HG03095 (cell line): ENCODE data around the gene APH1B.
"Not testable (repeated sequence)": the region's sequence is repeated elsewhere in the genome, so short reads cannot be mapped to it uniquely, and the experiment has no call there.

ENCODE experiments used
- ATAC-seq: cut with Tn5 transposase; IDR thresholded peaks from one replicate; pipeline ENCODE4 v1.9.1; 2021; ENCODE audit warnings: moderate library complexity; ENCODE audit not compliant: unreplicated experiment

APH1B gene

DNA sequence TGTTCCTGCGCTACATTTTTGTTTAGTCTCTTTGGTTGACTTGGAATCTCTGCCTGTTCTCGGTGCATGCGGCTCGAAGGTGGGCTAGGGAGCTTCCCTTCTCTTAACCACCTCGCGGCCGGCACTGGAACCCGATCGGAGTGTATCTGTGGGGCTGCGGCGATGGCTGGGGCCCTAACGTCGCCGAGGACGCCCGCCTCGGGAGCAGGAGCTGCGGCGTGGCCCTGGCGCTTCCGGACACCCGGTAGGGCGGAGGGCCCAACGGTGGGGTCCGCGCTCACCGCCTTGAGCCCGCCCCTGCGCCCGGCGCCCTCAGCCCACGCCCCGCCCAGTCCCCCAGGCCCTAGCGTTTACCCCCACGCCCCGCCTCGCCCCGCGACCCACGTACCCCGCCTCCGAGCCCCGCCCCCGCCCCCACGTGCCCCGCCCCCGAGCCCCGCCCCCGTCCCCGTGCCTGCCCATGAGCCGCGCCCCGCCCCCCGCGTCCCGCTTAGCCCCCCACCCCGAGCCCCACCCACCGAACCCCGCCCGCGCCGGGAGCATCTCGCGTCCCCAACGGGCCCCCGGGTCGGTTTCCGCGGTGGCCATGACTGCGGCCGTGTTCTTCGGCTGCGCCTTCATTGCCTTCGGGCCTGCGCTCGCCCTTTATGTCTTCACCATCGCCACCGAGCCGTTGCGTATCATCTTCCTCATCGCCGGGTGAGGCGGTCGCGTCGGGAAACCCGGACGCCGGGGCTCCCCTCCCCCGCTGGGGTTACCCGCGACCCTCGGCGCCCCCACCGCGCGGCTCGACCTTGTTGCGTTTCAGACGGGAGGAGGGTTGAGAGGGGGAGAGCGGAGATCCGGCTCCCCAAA lies at the start of gene APH1B:
APH1B (plus strand) TSS at position 568 of the 855 bp plus-strand sequence; CDS start at position 587, 19 bp downstream.
- ATAC-seq: peak; percentile 69

GRCh38 chr15:63227689-63228088 lies 49.7 kb upstream of the APH1B start:
- no peak for ATAC-seq

- no peak for ATAC-seq
These were observed 46.2 kb upstream of the APH1B start for GRCh38 chr15:63231206-63231605.

DNA sequence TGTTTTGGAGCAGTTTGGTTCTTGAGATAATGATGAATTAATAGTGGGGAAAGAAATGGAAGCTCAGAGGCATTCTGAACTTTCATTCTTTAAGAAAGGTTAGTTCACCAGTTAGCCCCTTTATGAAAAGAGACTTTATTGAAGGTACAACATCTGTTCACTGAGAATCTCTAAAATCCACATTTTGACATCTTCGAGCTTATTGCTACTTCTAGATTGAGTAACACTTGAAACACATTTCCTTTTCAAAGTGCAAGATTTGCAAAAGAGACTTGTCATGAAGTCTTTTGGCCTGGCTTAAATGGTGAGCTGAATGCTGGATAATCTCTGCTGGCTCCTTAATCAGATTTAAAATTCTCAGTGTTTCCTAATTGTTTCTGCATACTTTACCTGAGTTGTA lies 45.7 kb upstream of the APH1B start:
- no peak for ATAC-seq

GRCh38 chr15:63232405-63232804 lies 45.0 kb upstream of the APH1B start:
- no peak for ATAC-seq

GRCh38 chr15:63232943-63233342 lies 44.5 kb upstream of the APH1B start:
- no peak for ATAC-seq

GRCh38 chr15:63233667-63234423 lies 43.6 kb upstream of the APH1B start:
- no peak for ATAC-seq

GRCh38 chr15:63234451-63234870 lies 42.9 kb upstream of the APH1B start:
- no peak for ATAC-seq

DNA sequence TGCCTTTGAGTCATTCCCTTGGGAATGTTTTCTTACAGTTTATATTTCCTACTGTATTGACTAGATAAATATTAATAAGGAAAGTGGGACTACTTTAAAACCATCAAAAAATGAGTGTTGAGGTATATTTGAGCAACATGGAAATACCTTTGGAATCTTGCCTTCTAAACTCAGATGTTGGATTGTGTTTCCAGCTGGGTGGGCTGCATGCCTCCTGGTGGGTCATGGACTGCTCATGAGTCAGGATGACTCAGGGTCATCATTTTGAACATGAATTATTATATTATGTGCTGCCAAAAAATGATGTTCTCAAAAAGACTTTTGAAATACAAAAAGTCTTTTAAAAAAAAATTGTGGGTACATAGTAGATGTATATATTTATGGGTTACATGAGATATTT lies 41.1 kb upstream of the APH1B start:
- no peak for ATAC-seq

- not testable (repeated sequence) for ATAC-seq
These were observed 40.3 kb upstream of the APH1B start for GRCh38 chr15:63237086-63237485.

DNA sequence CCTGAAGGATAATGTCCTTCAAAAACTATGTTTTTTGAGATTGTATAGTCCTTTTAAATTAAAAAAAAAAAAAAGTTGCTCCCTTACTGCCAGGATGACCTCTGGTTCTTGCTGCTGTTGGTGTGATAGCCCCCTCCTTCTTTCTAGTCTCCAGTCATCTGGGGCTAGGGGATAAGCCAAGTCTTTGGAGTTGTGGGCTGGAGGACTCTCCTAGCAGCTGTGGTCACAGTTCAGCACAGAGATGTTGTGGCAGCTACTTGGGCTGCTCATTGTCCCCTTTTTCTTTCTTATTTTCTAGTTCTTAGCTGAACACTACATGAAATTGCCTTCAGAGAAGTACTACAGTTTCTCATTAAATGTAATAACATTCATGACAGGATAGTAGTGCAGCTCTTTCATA lies 39.2 kb upstream of the APH1B start:
- no peak for ATAC-seq

DNA sequence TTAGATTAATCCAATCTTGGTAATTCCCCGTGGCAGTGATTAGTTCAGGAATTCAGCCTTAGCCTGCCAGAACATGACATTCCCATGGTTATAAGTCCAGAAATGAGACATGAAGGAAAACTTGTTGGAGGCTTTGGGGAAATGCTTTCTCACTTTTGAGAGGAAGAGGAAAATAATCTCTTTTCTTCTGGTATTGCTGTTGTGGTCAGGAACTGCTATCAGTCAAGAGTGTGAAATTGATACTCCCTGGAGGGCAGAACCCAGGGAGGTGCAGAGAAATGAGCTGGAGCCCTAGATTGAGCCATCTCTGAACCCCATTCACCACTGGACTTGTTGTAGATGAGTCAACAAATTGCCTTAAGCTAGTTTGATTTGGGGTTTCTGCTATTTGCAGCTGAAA lies 38.6 kb upstream of the APH1B start:
- no peak for ATAC-seq

- ATAC-seq: no peak
These were observed 37.3 kb upstream of the APH1B start for GRCh38 chr15:63240109-63240508.

- ATAC-seq: no peak
These were observed 36.1 kb upstream of the APH1B start for GRCh38 chr15:63241316-63241715.

GRCh38 chr15:63243101-63243500 lies 34.3 kb upstream of the APH1B start:
- no peak for ATAC-seq

DNA sequence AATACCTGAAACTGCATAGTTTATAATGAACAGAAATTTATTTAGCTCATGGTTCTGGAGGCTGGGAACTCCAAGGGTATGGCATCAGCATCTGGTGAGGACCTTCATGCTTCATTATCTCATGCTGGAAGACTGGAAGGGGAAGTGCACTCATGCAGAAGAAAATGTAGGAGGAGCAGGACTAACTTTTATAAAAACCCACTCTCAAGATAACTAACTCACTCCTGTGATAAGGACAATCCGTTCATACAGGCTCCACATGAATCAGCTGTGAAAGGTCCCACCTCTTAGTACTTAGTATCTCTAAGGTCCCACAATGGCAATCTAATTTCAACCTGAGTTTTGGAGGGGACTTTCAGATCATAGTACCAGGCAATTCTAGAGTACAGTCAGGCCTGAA lies 33.6 kb upstream of the APH1B start:
- no peak for ATAC-seq

- ATAC-seq: no peak
These were observed 33.0 kb upstream of the APH1B start for GRCh38 chr15:63244399-63244798.

DNA sequence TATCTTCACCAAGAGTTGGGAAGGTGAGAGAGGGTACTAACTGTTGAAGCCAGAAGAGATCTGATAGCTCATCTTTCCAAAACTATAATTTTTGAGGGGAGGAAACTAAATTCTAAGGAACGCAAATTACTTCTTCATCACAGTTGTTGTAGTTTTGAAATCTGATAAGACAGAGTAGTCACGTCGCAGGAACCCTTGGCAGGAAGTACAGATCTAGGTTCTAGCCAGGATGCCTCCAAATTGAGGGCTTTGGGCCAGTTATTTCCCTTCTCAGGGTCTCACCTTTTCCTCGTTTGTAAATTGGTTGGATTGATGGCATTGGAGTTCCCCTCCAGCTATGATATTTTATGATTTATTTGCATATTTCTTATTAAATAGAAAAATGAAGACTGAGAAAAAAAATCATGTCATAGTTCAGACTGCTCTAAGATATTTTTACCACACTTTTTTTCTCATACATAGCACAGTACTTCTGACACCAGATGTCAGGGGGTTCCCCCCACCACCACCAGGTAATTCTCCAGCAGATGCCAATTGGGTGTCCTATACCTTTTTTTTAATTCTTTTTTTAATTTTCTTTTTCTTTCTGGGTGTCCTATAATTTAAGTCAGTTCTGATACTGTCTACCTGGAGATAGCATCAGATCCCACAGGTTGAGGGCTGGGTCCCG lies 32.3 kb upstream of the APH1B start:
- ATAC-seq: no peak

DNA sequence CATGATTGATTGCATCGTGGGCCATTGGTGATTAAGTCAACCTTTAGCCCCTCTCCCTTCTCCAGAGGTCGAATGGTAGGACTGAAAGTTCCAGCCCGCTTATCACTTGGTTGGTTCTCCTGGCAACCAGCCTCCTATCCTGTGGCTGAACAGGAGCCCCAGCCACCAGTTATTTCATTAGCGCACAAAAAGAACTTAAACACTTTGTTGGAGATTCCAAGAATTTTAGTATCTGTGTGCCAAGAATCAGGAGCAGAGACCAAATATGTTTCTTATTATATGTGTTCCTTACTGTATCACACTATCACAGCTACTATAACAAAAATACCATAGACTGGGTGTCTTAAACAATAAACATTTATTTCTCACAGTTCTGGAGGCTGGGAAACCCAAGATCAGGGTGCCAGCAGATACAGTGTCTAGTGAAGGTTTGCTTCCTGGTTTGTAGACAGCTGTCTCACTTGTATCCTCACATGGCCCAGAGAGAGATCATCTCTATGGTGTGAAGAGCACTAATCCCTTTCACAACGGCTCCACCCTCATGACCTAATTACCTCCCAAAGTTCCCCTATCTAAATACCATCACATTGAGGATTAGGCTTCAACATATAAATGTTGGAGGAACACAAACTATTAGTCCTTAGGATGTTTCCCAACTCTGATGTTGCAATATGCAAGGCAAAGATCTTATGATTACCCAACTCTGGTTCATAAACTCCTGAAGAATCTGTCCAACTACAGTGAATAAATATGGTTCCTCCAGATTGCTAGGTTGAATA lies 30.5 kb upstream of the APH1B start:
- no peak for ATAC-seq

DNA sequence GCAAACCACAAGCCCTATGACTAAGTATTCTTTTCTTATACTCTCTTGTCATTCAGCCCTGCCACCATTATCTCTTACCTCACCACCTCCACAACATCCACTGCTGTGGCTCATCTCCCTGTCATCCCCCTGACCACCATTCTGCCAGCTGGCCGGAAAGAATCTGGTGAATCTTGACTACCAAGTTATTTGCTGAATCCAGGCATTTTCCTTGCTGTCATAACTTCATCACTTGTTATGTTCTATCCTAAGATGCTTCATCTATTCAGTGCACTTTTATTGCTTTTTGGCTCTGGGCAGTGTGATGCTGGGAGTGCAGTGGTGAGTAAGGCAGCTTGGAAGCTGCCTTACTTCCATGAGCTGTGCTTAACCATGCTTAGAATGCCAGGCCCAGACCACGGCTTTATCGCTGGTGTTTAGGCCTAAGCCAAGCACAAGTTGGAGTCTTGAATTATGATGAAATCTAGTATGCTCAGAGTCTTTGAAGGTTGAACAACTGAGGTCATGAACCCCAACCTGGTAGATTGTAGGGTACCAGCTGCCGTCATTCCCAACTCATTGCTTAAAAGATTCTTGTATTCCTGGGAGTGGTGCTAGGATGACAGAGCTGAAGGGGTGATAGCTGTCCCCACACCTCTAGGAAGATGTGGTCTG lies 27.0 kb upstream of the APH1B start:
- no peak for ATAC-seq
